Left ventricle myocardium inferior (tissue), 1 donor: ENCODE results near the gene NFKBIE. TPM values are rescaled to one million over a fixed set of nuclear protein-coding genes. Genes with fewer than 3 reads are reported as not detected.
A peak's percentile ranks its signal among the peaks of the same experiment; 100 is the strongest.

ENCODE experiments used
- DNase-seq: peaks from one replicate; pipeline ENCODE4 v3.0.0-alpha.2; 2020
- H3K27ac ChIP-seq: fragments of 200-600 bp; replicated peaks from 2 replicates; pipeline ENCODE4 v1.8.0; 2021
- H3K27me3 ChIP-seq: fragments of 200-600 bp; 2 replicates; pipeline ENCODE4 v1.8.0; 2021; ENCODE audit warnings: low read depth
- H3K36me3 ChIP-seq: fragments of 200-600 bp; 2 replicates; pipeline ENCODE4 v1.8.0; 2021
- H3K4me1 ChIP-seq: fragments of 200-600 bp; 2 replicates; pipeline ENCODE4 v1.8.0; 2021
- H3K4me3 ChIP-seq: fragments of 200-600 bp; 2 replicates; pipeline ENCODE4 v1.8.0; 2021; ENCODE audit warnings: mild to moderate bottlenecking, moderate library complexity
- H3K9me3 ChIP-seq: fragments of 200-600 bp; replicated peaks from 2 replicates; pipeline ENCODE4 v1.8.0; 2021
- intact Hi-C: fragments of 100-400 bp; cut with micrococcal nuclease; formaldehyde crosslinking; loops from one replicate; pipeline ENCODE4 v1.11.0; 2022
- total RNA-seq: library from RNA; stranded (reverse); fragmentation: NEBNext Ultra II Directional; extraction: Animal tissue kit (Norgen Biotek cat#: 25700); gene quantifications from one replicate; pipeline ENCODE4 v1.2.1, GENCODE V29; 2021
- TF ChIP-seq, protein P1 (sequence below): fragments of 200-600 bp; IDR thresholded peaks from 2 replicates; pipeline ENCODE4 v1.8.0; 2021; ENCODE audit warnings: antibody characterized with exemption, mild to moderate bottlenecking, borderline replicate concordance
- donor health status: DM: no; HTN: yes; CAD: no; lungs with severe emphysema.

Gene NFKBIE
- total RNA-seq, 1 donor from 2014 or later: 2.1 TPM

- no peaks in the 10 kb centered on the region for H3K27me3 ChIP-seq
- H3K36me3 ChIP-seq: peaks cover 78% of the 10 kb centered on the region
- intact Hi-C loops: no loop called here
- no peak for DNase-seq
- H3K27ac ChIP-seq: peak overlapping the region; percentile 20
- peaks cover 94% of the 10 kb centered on the region for H3K4me1 ChIP-seq
- H3K9me3 ChIP-seq: no peaks in the 10 kb centered on the region
- TF ChIP-seq, protein P1, sequence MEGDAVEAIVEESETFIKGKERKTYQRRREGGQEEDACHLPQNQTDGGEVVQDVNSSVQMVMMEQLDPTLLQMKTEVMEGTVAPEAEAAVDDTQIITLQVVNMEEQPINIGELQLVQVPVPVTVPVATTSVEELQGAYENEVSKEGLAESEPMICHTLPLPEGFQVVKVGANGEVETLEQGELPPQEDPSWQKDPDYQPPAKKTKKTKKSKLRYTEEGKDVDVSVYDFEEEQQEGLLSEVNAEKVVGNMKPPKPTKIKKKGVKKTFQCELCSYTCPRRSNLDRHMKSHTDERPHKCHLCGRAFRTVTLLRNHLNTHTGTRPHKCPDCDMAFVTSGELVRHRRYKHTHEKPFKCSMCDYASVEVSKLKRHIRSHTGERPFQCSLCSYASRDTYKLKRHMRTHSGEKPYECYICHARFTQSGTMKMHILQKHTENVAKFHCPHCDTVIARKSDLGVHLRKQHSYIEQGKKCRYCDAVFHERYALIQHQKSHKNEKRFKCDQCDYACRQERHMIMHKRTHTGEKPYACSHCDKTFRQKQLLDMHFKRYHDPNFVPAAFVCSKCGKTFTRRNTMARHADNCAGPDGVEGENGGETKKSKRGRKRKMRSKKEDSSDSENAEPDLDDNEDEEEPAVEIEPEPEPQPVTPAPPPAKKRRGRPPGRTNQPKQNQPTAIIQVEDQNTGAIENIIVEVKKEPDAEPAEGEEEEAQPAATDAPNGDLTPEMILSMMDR: no peak
- H3K4me3 ChIP-seq: no peak overlapping the region
These were observed 14.6 kb downstream of the NFKBIE start for GRCh38 chr6:44250718-44251123.

DNA sequence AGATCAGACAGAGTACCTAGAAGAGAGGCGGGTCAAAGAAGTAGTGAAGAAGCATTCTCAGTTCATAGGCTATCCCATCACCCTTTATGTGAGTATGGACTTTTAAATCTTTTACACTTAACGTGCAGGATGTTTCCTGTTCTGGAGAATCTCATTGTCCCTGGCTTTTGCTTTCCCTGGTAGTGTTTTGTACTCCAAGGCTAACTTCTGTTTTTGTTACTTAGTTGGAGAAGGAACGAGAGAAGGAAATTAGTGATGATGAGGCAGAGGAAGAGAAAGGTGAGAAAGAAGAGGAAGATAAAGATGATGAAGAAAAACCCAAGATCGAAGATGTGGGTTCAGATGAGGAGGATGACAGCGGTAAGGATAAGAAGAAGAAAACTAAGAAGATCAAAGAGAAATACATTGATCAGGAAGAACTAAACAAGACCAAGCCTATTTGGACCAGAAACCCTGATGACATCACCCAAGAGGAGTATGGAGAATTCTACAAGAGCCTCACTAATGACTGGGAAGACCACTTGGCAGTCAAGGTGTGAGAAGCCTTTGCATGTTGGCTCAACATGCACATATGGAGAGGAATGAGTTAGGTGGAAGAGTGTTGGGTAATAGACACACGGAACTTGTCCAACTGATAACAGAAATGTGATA is 15.2 kb downstream of the NFKBIE start:
- peak overlapping the region; percentile 96 for H3K4me3 ChIP-seq
- H3K4me1 ChIP-seq: peaks cover 96% of the 10 kb centered on the region
- TF ChIP-seq, protein P1: no peak
- peaks cover 73% of the 10 kb centered on the region for H3K36me3 ChIP-seq
- H3K27me3 ChIP-seq: no peaks in the 10 kb centered on the region
- no peaks in the 10 kb centered on the region for H3K9me3 ChIP-seq
- DNase-seq: no peak
- intact Hi-C loops: no loop called here
- H3K27ac ChIP-seq: peak overlapping the region; percentile 20

GRCh38 chr6:44249082-44249748 is 16.1 kb downstream of the NFKBIE start:
- DNase-seq: no peak
- Histone ChIP-seq H3K27me3 (no peaks in the 10 kb centered on the region), H3K36me3 (peaks cover 63% of the 10 kb centered on the region), H3K4me1 (peaks cover 87% of the 10 kb centered on the region), H3K4me3 (peak overlapping the region; percentile 96), H3K27ac (peak overlapping the region; percentile 99), H3K9me3 (no peaks in the 10 kb centered on the region)
- TF ChIP-seq, protein P1: no peak
- intact Hi-C loops: no loop called here

GRCh38 chr6:44248579-44248978 is 16.8 kb downstream of the NFKBIE start:
- H3K4me3 ChIP-seq: peak overlapping the region; percentile 96
- no peak for DNase-seq
- H3K4me1 ChIP-seq: peaks cover 81% of the 10 kb centered on the region
- H3K9me3 ChIP-seq: no peaks in the 10 kb centered on the region
- TF ChIP-seq, protein P1: no peak
- H3K27ac ChIP-seq: peak overlapping the region; percentile 99
- intact Hi-C loops: no loop called here
- no peaks in the 10 kb centered on the region for H3K27me3 ChIP-seq
- peaks cover 57% of the 10 kb centered on the region for H3K36me3 ChIP-seq

DNA sequence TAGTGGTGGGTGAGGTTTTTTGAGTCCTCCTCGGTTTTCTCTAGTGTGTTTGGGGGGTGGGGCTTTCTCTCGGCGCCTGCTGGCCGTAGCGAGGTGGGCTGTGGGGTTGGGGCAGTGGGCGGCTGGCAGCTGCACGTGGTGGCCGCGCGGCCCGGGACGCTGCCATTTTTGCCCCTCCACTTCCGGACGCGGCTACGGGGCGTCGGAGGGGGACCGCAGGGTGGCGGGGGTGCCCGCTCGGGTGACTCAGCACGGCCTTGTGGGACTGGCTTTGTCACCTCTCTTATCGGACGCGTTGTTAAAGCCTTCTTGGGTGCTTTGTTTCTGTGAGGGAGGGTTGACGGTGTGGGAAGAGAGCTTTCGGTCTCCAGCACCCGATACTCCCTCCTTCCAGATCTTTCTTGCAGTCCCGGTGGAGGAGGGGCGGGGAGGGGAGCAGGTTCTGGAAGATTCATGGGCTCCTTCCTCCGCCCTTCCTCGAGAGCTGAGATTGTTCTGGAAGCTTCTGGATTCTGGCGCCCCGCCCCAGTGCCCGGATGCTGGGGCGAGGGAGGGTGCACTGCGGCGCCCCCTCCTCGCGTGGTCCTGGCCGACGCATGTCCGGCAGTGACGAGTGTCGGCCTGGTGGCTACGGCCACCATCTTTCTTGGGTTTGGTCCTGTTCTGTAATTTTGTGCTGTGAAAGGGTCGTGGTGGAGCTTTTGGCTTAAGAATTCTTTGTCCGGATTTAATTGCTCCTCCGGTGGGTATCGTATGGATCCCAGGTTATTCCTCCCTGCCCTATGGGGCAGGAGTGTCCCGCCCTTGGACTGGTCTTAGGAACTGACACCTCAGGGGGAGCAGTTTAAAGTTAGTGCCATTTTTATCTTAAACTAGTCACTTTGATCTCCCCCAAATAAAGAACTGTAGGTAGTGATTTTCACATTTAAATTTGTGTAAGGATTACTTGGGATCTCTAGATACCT is 17.7 kb downstream of the NFKBIE start:
- TF ChIP-seq, protein P1: peak; percentile 6
- no peaks in the 10 kb centered on the region for H3K9me3 ChIP-seq
- peak overlapping the region; percentile 99 for H3K27ac ChIP-seq
- H3K4me1 ChIP-seq: peaks cover 71% of the 10 kb centered on the region
- intact Hi-C loops: no loop called here
- H3K36me3 ChIP-seq: peaks cover 47% of the 10 kb centered on the region
- H3K27me3 ChIP-seq: no peaks in the 10 kb centered on the region
- H3K4me3 ChIP-seq: peak overlapping the region; percentile 96
- peak; percentile 66 for DNase-seq
